A549 (cell line): ENCODE data around the gene AGA.

Experiments used
- CEBPB ChIP-seq, 2 experiments: fragments of >200 bp in 1 of 2; sonication (Bioruptor Twin) in 1 of 2; formaldehyde crosslinking in 1 of 2; IDR thresholded peaks; 2 replicates each; pipeline ENCODE4 v1.6.1; 2012 to 2016
- CHD2 ChIP-seq: fragments of 150-350 bp; IDR thresholded peaks from 2 replicates; pipeline ENCODE4 v1.6.1; 2014; ENCODE audit warnings: low read length; ENCODE audit not compliant: partially characterized antibody
- ESRRA ChIP-seq: fragments of 150-350 bp; IDR thresholded peaks from 2 replicates; pipeline ENCODE4 v1.6.1; 2014; ENCODE audit warnings: mild to moderate bottlenecking, low read length, borderline replicate concordance
- POLR2A ChIP-seq: IDR thresholded peaks from 2 replicates; pipeline ENCODE4 v1.6.1; 2012; ENCODE audit warnings: mild to moderate bottlenecking, low read length
- SMC3 ChIP-seq: fragments of >200 bp; sonication (Bioruptor Twin); formaldehyde crosslinking; IDR thresholded peaks from 3 replicates; pipeline ENCODE4 v1.6.1; 2018; ENCODE audit warnings: inconsistent platforms
- ZFP36 ChIP-seq: fragments of 450-650 bp; IDR thresholded peaks from 2 replicates; pipeline ENCODE4 v1.6.1; 2014; ENCODE audit warnings: borderline replicate concordance; ENCODE audit not compliant: partially characterized antibody
- TF ChIP-seq, protein P1 (sequence below): fragments of >200 bp; sonication (Bioruptor Twin); formaldehyde crosslinking; IDR thresholded peaks from 3 replicates; pipeline ENCODE4 v1.5.1; 2016
- TF ChIP-seq, protein P2 (sequence below): IDR thresholded peaks from 2 replicates; pipeline ENCODE4 v1.6.1; 2012; ENCODE audit warnings: low read depth, borderline replicate concordance

DNA sequence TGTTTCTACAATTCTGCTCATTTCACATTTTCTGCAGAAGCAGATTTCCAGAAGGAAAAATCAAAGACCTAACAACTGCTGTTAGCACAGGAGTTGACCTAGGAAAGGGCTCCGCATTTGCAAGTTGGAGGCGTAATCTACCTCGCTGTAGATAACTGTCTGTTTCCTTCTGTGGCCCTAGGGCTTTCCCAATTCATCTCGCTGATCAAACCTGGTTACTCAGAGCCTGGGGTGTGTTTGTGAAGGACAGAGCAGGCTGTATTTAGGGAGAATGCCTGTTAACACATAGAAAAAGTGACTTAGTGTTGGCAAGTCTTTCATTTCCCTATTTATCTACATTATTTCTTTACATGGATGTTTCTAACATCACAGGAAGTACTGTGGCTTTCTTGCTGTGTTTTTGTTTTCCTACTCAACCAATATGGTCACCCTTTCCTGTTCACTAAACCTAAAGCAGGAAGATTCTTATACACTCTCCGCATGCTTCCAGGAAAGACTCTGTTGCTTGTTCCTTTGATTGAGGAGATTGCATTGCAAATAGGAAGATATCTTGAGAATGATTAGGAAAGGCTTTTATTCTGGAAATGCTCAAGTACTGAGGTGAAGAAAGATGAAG, 40.5 kb downstream of the AGA start:
- TF ChIP-seq, protein P1, sequence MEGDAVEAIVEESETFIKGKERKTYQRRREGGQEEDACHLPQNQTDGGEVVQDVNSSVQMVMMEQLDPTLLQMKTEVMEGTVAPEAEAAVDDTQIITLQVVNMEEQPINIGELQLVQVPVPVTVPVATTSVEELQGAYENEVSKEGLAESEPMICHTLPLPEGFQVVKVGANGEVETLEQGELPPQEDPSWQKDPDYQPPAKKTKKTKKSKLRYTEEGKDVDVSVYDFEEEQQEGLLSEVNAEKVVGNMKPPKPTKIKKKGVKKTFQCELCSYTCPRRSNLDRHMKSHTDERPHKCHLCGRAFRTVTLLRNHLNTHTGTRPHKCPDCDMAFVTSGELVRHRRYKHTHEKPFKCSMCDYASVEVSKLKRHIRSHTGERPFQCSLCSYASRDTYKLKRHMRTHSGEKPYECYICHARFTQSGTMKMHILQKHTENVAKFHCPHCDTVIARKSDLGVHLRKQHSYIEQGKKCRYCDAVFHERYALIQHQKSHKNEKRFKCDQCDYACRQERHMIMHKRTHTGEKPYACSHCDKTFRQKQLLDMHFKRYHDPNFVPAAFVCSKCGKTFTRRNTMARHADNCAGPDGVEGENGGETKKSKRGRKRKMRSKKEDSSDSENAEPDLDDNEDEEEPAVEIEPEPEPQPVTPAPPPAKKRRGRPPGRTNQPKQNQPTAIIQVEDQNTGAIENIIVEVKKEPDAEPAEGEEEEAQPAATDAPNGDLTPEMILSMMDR, result no peak
- TF ChIP-seq POLR2A (no peak), ESRRA (no peak), ZFP36 (no peak), SMC3 (no peak), CEBPB (IDR thresholded peaks at IDR 0.05) (no peak), CHD2 (no peak)
- TF ChIP-seq, protein P2, sequence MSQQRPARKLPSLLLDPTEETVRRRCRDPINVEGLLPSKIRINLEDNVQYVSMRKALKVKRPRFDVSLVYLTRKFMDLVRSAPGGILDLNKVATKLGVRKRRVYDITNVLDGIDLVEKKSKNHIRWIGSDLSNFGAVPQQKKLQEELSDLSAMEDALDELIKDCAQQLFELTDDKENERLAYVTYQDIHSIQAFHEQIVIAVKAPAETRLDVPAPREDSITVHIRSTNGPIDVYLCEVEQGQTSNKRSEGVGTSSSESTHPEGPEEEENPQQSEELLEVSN, result no peak
